ENCODE measurements around the gene SLC9A7.

Gene SLC9A7

DNA sequence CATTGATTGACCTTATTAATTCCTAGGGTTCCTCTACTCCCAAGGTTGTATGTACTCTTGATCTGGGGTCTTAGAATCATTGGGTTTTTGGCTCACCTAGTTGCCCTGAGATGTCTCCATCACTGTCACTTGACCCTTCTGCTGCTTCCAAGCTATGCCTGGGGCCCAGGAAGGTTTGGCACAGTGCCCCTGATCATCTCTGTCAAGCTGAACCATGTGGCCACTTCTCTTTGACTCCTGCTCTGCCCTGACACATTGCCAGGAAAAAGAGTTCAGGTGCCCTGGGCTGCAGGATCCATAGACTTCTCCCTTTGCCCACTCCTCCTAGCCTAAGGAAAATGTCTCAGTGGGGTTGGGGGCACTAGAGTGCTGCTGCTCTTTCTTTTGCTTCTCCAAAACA, 189.3 kb downstream of the SLC9A7 start:
- DNase-seq = no peak

DNA sequence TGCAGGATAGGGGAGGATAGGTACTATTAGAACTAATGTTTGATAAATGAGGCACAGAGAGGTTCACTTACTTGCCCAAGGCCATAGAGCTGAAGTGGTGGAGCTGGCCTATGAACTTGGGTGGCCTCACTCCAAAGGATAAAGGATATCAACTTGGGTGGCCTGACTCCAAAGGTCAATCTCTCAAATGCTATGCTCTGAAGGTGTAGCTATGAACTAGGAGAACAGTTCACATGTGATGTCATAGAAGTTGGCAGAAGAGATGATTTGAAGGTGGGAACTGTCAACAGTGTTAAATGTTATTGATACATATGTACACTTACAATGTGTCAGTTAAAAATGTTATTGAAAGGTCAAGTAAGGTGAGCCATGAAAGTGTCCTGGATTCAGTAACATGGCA, 191.5 kb downstream of the SLC9A7 start:
- no peak for DNase-seq

DNA sequence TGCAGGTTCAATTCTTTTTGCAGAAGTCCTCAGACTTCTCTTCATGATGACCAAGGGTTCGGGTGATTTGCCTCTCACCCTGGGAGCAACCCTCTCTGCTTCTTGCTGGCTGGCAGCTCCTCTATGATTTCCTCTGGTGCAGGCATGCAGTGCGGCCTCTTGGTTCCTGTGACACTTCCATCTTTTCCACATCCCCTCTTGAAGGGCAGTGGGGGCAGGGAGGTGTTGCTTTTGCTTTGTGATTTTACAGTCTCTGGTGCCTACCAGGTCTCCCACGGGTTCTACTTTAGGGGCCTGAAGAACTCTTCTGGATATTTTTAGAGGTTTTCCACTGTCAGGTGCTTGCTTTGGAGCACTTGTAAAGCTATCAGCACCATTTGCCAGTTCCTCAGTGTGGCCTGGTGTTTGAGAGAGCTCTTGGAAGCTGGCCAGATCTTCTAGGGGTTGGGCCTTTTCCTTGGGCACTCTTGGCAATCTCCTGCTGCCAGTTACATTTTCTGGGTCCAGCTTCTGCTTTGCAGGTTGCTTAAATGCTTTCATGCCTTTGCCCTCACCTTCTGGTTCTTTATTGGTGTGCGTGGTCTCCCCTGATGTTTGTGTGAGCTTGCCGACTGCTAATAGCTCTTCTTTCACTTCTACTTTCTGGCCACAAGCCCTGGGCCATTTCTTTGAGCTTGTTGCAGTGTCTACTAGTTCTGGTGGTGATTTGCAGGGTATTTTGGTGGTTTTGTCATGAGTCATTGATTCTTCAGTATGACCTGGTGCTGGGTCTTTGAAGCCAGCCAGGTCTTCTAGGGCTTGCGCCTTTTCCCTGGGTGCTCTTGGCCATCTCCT, 196.9 kb downstream of the SLC9A7 start:
- peak; percentile 63 for DNase-seq

DNA sequence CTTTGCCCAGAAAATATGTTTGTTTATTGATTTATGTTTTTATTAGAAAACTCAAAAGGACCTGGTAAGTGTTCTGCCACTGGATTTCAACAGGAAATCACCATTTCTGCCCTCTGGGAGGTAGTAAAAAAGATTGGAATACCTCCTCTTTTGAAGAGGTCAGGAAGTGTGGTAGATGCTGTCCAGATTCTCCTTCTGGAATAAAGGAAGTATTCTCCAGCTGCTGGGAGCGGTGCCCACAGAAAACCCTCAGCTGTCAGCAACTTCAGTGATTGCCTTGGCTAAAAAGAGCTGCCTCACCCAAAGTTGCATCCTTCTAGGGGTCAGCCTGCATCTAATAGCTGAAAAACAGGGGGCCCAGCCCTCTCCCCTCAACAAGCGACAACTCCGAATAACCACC, 199.9 kb downstream of the SLC9A7 start:
- no peak for DNase-seq

DNA sequence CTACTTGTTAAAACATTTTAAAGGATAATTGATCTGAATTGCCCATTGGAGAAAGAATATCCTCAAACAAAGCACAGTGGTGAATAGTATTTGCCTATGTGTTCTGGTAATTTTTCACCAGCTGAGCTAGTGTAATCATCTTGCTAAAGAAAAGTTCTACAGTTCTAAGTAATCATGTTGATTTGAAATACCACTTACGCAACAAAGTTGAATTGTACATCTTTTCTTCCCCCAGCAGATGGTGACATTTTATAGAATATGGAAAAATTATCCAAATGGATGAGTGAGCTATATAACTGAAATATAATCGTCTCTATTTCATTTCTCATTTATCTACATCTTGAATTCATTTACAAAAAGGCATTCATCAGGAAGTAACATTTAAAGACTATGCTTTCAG, 204.0 kb downstream of the SLC9A7 start:
- no peak for DNase-seq

DNA sequence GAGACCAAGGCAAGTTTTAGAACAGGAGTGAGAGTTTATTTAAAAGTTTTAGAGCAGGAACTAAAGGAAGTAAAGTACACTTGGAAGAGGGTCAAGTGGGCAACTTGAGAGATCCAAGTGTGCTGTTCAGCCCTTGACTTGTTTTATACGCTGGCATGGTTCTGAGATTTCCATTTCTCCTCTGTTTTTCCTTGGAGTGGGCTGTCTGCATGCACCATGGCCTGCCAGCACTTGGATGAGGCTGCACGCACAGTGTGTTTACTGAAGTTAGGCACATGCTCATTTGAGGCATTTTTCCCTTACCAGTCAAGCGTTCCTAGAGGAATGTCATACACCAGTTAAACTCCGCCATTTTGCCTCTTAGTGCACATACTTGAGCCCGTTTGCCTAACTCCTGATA, 205.0 kb downstream of the SLC9A7 start:
- no peak for DNase-seq

GRCh38 chrX:46551494-46552128, 207.3 kb downstream of the SLC9A7 start:
- DNase-seq = no peak

GRCh38 chrX:46549914-46550313, 209.0 kb downstream of the SLC9A7 start:
- no peak for DNase-seq

Measured in activated CD4-positive, alpha-beta T cell treated with anti-CD3 and anti-CD28 coated beads, Interleukin-10, Interleukin-2, amounts not matched to agents 100 ng/mL and 50 ng/mL, durations not matched to agents 16 hours and 8 hours (primary cell).